GM21447 (cell line): ENCODE measurements around the gene PRDM7.

ENCODE experiments used
- ATAC-seq: cut with Tn5 transposase; IDR thresholded peaks from one replicate; pipeline ENCODE4 v1.9.1; 2021; ENCODE audit not compliant: unreplicated experiment

PRDM7 gene

DNA sequence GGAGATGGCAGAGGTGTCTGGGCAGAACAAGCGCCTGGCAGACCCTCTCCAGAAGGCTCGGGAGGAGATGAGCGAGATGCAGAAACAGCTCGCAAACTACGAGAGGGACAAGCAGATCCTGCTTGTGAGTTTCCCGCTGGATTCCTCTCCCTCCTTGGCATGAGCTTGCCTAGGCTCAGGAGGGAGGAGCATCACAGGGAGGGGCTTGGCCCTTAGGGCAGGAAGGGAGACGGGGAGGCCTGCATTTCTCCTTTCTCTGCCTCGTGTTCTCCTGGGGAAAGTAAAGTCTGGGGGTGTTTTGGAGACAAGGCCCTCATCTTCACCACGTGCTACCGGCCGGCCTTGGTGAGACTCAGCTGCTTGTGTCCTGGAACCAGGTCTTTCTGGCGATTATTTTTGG lies 39.9 kb downstream of the PRDM7 start:
- ATAC-seq: no peak

DNA sequence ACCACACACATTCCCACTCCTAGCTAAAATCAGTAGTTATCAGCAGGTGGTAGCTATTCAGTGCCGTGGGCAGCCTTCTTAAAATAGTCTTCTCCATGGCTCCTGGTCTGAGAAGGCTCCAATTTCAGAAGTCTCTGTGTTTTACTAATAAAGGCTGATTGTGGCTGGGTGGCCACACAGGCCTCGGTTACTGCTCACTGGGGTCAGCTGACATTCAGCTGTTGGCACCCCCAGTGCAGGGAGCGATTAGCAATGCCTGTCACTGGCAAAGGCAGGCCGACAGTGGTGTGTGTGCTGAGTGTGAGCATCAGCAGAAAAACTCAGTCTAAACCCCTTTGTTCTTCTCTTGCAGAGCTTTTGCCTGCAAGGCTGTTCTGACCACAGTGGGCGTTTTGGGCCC lies 41.2 kb downstream of the PRDM7 start:
- ATAC-seq: no peak

DNA sequence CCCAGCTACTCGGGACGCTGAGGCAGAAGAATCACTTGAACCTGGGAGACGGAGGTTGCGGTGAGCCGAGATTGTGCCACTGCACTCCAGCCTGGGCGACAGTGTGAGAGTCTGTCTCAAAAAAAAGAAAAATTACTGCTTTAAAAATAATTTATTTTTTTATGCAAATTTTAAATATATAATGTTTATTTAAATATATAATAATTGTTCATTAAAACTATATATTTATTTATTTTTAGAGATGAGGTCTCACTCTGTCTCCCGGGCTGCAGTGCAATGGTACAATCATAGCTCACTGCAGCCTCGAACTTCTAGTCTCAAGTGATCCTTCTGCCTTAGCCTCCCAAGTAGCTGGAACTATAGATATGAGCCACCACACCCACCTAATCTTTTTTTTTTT lies 42.6 kb downstream of the PRDM7 start:
- no peak for ATAC-seq

DNA sequence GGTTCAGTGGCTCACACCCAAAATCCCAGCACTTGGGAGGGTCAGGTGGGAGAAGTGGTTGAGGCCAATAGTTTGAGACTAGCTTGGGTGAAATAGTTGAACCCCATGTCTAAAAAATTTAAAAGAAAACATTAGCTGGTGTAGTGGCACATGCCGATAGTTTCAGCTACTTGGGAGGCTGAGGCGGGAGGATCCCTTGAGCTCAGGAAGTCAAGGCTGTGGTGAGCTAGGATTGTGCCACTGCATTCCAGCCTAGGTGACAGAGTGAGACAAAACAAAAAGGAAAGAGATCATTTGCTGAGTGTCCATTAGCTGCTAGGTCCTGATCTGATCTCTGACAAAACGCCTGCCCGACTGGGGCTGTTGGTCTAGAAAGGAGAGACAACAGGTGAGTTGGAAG lies 43.7 kb downstream of the PRDM7 start:
- ATAC-seq: no peak

DNA sequence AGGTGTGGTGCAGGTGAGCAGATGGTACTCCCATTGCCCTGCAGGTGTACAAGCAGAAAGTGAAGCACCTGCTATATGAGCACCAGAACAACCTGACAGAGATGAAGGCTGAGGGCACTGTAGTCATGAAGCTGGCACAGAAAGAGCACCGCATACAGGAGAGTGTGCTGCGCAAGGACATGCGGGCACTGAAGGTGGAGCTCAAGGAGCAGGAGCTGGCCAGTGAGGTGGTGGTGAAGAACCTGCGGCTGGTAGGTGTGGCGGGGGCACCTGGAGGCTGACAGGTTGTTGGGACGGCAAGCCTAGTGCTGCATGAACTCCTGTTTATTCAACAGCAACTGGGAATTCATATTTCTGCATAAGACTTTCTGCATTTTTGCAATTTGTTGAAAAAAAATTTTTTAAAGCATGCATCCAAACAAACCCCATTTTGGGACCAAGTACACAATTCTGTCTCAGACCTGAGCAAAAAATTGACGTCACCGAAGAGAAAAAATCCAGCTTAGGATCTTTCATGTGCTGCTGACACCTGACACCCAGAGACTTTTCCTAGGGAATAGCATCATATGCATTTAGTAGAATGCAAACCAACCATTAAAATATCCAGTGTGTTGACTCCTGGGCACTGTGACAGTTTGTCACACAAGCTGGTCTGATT lies 44.3 kb downstream of the PRDM7 start:
- ATAC-seq: no peak

DNA sequence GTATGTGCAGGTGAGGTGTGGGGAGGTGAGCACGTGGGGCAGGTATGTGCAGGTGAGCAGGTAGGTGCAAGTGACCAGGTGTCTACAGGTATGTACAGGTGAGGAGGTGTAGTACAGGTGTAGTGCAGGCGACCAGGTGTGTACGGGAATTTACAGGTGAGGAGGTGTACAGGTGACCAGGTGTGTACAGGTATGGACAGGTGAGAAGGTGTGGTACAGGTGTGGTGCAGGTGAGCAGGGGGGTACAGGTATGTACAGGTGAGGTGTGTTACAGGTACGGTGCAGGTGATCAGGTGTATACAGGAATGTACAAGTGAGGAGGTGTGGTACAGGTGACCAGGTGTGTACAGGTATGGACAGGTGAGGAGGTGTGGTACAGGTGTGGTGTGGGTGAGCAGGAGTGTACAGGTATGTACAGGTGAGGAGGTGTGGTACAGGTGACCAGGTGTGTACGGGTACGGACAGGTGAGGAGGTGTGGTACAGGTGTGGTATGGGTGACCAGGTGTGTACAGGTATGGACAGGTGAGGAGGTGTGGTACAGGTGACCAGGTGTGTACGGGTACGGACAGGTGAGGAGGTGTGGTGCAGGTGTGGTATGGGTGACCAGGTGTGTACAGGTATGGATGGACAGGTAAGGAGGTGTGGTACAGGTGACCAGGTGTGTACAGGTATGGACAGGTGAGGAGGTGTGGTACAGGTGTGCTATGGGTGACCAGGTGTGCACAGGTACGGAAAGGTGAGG lies 45.0 kb downstream of the PRDM7 start:
- ATAC-seq: no peak

DNA sequence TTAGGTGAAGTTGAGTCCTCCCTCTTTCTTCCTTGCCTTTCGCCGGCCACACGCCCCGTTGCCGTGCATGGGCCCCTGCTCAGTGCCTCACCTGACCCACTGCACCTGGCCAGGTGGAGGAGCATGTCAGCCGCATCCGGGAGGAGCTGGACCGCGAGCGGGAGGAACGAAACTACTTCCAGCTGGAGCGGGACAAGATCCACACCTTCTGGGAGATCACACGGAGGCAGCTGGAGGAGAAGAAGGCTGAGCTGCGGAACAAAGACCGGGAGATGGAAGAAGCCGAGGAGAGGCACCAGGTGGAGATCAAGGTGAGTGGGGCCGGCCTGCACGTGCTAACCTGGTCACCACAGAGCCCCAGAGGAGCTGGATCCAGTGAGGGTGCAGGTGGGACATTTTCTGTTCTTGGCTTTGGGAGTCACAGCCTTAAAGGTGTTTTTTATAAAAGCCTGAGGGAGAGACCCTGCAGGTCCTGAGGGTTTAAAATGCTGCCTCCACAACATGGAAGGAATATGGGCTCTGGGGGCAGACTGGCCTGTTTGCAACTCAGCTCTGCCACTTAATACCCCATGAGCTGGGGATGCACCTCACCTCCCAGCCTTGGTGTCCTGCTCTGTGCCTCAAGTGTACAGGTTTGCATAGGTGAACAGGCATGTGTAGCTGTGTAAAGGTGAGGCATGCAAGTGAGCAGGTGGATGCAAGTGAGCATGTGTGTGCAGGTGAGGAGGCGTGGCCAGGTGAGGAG lies 45.8 kb downstream of the PRDM7 start:
- ATAC-seq: no peak

DNA sequence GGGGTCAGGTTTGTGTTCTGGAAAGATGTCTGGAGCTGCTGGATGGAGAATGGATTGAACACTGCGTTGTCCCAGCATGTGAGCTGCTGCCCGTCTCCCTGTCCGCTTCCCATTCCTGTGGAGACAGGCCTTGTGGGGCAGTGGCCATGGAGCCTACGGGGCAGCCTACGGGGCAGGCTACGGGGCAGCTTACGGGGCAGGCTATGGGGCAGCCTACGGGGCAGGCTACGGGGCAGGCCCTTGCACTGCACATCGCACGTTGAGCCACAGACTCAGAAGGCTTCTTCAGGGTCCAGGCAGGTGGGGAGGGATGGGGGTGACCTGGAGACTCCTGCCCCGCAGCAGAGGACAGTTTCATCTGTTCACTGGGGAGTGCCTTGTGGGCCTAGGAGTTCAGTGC lies 48.1 kb downstream of the PRDM7 start:
- ATAC-seq: no peak

DNA sequence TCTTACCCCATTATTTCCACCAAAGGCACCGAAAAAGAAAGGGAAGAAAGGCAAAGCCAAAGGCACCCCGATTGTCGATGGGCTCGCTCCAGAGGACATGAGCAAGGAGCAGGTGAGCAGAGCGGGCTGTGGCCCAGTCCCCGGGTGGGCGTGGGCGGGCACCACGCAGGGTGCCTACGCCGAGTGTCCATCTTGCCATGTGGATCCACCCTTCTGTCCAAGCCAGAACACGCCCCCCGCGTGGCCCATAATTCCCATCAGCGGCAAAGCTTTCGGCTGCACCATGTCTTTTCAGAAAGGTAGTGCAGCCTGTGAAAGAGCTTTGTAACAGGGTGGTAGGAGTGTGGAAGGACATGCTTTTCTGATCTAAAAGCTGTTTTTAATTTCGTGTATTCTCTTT lies 49.5 kb downstream of the PRDM7 start:
- no peak for ATAC-seq

DNA sequence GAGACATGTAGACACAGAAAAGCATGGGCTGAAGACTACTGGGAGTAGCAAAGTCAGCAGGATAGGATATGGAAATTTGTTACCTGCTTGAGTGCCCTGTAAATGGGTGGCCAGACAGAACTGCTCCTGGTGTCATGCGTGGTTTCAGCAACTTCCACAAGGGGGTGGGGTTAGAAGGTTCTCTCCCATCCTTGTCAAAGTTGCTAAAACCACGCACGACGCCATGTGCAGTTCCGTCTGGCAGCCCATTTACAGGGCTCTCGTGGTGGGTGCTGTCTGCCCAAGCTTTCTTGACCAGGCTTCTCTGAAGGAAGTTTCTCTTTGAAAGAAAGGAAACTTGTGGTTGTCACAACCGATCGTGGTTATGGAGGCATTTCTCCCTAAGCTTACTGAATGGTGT lies 51.0 kb downstream of the PRDM7 start:
- ATAC-seq: no peak

DNA sequence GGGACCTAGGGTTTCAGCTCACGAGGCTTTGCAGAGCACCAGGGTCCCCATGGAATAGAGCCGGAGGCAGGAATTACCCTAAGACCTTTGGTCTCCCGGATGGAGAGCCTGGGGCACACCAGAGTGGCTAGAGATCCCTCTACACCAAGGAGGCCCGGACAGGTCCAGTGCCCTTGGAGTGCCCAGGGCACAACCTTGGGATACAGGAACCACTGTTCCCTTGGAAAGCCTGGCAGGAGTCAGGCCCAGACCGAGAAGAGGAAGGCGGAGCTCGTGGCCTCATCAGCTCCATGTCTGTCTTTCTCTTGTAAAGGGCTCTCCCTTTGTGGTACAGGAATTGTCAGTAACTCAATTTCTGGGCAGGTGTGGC lies 54.1 kb downstream of the PRDM7 start:
- ATAC-seq: no peak

DNA sequence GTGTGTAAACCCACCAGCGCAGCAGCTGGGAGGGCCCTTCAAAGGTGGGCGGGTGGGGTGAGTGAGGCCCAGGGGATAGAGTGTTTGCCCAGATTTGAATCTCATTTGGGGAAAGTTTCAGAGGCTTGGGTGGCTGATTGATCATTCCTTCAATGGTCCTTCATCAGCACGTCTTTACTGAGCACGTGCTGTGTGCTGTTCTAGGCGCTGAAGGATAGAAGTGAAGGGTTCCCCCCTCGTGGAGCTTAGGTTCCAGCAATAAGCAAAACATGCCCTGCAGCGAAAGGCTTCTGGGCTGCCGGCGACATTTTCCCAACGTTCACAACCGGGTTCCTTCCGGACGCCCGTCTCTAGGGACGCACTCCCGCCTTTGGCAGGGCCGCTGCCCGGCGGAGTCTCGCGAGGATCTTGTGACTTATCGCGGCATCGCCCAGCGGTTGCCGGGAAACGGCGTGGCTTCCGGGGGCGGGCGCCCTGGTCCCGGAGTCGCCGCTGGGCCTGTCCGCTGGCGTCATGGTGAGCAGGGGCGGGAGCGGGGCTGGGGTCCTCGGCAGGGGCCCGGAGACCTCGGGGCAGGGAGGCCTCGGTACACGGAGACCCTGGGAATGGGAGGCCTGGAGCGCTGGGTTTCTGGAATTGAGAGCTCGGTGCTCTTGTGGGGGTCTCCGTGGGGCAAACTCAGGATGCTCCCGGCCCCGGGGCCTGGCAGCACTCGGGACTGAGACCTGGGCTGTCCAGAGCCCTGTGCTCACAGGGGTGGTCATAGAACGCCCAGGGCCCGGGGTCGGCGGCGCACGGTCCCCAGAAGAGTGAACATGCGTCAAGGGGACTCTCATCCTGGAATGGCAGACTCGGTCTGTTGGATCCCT lies 54.7 kb downstream of the PRDM7 start:
- ATAC-seq: peak; percentile 65

DNA sequence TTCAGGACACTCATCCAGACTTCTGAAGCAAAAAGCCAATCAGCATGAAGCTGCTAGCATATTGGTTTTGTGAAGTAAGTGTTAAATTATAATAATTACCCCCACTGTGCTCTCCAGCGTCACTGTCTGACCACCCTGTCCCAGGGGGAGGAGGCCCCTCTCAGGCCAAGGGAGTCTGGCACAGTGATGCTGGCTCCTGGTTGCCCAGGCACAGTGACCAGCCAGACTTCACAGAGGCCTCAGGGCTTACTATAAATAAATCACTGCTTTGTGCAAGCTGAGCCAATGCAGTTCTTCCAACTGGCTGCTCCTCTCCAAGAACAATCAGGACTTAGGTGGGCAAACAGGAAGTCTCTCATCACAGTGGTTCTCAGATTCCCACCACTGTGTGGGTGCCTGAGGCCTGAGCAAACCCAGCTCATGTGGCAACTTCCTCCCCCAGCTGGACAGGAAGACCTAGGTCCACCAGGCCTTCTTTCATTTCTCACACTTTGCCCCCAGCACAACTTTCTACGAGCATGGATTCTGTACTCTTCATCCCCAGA lies 56.2 kb downstream of the PRDM7 start:
- no peak for ATAC-seq

DNA sequence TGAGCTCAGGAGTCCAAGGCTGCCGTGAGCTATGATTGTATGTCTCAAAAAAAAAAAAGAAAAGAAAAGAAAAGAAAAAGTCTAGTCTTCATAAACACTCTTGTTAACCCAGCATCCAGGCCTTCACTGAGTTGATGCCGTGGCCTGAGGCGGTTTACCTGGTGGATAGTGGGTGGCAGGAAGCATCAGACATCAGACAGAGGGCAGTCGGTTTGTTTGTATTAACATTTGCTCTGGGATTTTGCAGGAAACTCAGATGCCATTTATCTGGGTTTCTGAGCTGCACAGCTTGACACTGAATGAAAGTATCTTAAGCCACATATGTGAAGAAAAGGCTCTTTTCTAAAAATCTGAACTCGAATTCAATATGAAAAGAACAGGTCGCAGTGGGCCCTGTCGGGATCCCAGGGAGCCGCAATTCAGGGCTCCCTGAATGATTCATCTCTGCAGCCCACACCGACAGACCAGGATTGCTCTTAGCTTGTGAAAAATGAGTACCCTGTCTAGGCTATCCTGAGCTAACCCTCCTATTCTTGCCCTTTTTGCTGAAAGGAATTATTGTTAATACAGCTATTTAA lies 56.8 kb downstream of the PRDM7 start:
- no peak for ATAC-seq

DNA sequence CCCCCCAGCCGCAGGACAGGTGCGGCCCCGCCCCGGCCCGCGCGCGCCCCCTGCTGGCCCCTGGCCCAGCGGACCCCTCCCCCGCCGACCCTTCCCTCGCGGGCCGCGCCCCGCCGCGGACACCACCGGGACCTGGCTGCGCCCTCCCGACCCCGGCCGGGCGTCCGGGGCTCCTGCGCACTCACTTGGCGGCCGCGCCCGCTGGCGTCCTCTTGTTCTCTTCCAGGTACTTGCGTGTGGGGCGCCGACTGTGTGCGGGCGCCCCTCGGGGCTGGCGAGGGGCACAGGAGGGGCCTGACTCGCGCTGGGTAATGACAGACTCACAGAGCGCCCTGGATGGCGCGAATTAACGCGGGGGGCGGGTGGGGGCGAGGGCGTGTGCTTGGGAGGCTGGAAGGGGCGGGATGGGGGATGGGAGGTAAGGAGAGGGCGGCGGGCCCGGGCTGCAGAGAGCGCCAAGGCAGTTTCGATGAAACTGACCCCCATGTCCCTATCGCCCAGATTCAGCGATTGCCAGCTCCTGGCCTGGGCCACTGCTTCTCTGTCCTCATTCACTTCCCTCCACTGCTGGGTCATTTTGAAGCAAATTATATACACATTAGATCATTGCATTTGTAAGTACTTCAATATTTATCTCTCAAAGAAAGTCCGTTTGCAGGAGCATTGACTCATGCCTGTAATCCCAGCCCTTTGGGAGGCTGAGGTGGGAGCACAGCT lies 57.4 kb downstream of the PRDM7 start:
- ATAC-seq: no peak

DNA sequence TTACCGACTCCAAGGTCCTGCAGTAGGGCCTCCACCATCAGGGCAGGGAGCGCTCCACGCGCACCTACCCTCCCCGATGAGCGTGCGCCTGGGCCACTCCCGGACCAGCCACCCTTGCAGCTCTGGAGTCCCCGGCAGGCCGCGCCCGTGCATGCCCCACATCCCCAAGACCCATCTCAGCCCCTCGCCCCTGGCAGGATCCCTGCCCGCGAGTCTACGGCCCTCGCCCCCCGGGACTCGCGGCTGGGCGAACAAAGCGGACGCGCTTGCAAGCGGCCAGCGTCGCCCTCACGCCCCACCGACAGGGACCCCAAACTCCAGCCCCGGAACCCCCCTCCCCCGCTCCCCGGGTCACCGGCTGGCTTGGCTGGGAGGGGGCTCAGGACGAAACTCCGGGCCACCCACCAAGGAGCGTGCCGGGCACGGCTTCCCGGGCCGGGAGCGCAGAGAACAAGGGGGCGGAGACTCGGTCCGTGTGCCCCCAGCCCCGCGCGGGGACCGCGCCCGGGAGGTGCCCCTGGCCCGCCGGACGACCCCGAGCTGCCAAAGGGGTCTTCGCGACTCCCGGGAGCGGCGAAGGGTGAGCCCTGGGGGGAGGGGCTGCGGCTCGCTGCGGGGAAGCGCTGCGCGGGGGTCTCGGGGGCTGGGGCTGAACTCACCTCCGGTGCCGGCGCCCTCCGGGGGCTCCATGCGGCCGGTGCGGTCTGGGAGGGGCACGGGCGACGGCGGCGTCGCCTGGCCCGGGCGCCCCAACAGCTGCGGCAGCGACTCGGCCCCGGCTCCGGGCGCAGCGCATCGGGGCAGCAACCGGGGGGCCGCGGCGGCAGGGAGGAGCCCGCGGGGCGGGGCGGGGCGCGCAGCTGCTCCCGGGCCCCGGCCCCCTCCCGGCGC lies 58.2 kb downstream of the PRDM7 start, which contains the start of gene DBNDD1:
Gene DBNDD1 (minus strand): TSS at position 805 of the 891 bp plus-strand sequence. CDS start 115 bp downstream, at position 690.
- ATAC-seq: no peak

DNA sequence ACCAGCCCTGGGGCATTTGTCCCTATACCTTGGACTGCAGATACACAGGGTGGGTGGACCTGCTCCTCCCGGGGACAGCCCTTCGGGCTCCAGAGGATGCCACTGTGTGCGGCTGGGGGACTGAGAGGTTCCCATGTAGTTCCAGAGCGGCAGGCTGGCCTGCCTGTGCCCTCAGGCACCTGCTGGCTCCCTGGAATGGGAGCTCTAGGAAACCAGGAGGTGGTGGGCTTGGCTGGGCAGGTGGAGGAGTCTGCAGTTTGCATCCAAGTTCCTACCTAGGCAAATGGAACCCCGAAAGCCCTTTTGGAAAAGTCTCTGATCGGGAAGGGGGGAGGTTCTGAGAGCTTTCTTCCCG lies 58.9 kb downstream of the PRDM7 start:
- no peak for ATAC-seq

DNA sequence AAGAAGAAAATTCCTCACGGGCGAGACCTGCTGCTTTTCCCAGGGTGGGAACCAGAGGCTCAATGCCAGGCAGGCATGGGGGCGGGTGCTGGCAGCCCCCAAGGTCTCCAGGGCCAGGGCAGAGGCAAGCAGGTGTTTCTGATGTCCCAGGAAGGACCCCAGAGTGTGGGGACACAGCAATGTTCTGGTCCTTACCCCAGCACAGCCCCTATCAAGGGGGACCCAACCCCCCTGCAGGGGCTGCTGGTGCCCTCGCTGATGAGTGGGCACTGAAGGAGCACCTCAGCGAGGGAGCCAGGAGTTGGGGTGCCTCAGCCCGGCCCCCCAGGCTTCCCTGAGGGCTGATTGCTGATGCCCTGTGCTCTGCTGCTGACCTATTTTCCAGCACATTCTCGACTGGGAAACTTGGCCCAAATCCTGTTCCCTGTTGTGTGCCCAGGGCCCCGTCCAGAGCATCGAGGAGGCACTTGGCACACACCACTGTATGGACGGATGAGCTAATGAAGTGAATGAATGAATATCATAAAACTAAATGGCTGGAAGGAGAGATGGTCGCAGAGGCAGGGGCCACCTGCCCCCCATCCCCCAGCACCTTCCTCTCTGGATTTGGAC lies 60.7 kb downstream of the PRDM7 start:
- no peak for ATAC-seq
